OCI-LY3 (cell line): ENCODE measurements around the gene LETMD1.

Experiments used
- CTCF ChIP-seq: fragments of 200-600, 300-600 bp; sonication (generic); IDR thresholded peaks from 2 replicates; pipeline ENCODE4 v1.5.1; 2014; ENCODE audit warnings: antibody characterized with exemption, low read length, low read depth
- EZH2phosphoT487 ChIP-seq: fragments of 200-600 bp; shearing (Covaris generic); IDR thresholded peaks from 2 replicates; pipeline ENCODE4 v1.6.1; 2018; ENCODE audit warnings: antibody characterized with exemption, mixed run types, low read depth

GRCh38 chr12:51005671-51006070 lies 42.5 kb upstream of the LETMD1 start:
- TF ChIP-seq CTCF: no peak
- no peak for TF ChIP-seq EZH2phosphoT487
